HCT116 (cell line): Measurements from ENCODE around the gene DLD. TPM values are rescaled to one million over a fixed set of nuclear protein-coding genes. Genes with fewer than 3 reads are reported as not detected.

Source experiments
- ATAC-seq: fragments of 200-7000 bp; cut with Tn5 transposase; 2 replicates; pipeline ENCODE4 v1.9.1; 2020; ENCODE audit warnings: mild to moderate bottlenecking, moderate library complexity
- BruUV-seq: library from RNA; stranded (reverse); fragments of 400-500 nt; replicated peaks from 2 replicates; lab custom pipeline; 2021; lab: Mats Ljungman, UMichigan
- CTCF ChIA-PET: fragments of 300-600 bp; sonication (Branson Sonifier 250); formaldehyde crosslinking; loops from one replicate; lab custom pipeline; 2021; ENCODE audit warnings: antibody characterized with exemption; lab: Charles Lee
- POLR2A ChIA-PET: fragments of 300-600, 350-600 bp; sonication (Branson Sonifier 250); formaldehyde crosslinking; loops from one replicate; lab custom pipeline; 2021; ENCODE audit warnings: antibody characterized with exemption; lab: Charles Lee
- RAD21 ChIA-PET, 2 experiments: fragments of 300-600 bp; sonication (Branson Sonifier 250); formaldehyde crosslinking; loops; one replicate each; lab custom pipeline; 2023; ENCODE audit warnings: low total read pairs in 2 of 2; ENCODE audit not compliant: uncharacterized antibody in 2 of 2, unreplicated experiment in 2 of 2, low non-redundant PET in 1 of 2; lab: Charles Lee
- DNase-seq: peaks from one replicate; pipeline ENCODE4 v3.0.0-alpha.2; 2010; ENCODE audit warnings: low read depth, low spot score
- H2AFZ ChIP-seq: fragments of 200-600 bp; shearing (Covaris generic), sonication (generic); 2 replicates; pipeline ENCODE4 v1.6.1; 2017; ENCODE audit warnings: low read depth, mixed run types, mixed read lengths, antibody characterized with exemption, low read length; ENCODE audit not compliant: poor library complexity, severe bottlenecking
- H3K27ac ChIP-seq: 2 replicates; pipeline ENCODE4 v1.5.1; 2012; ENCODE audit warnings: low read depth, low read length
- H3K27me3 ChIP-seq: fragments of 200-600 bp; sonication (generic); 2 replicates; pipeline ENCODE4 v1.6.1; 2016; ENCODE audit warnings: mixed run types, low read length, mixed read lengths; ENCODE audit not compliant: insufficient read depth
- H3K36me3 ChIP-seq, 2 experiments: fragments of 200-500 bp in 1 of 2; fragments of 200-600 bp in 1 of 2; sonication (Bioruptor generic) in 1 of 2; sonication (generic) in 1 of 2; 2 replicates each; pipeline versions ENCODE4 v1.5.1 to v1.6.1; 2014 to 2016; ENCODE audit warnings: low read length in 2 of 2, inconsistent platforms in 1 of 2, mixed read lengths in 1 of 2, mixed run types in 1 of 2; ENCODE audit not compliant: insufficient read depth in 2 of 2, control insufficient read depth in 1 of 2
- H3K4me1 ChIP-seq, 2 experiments: fragments of 200-600 bp in 1 of 2; sonication (generic) in 1 of 2; 2 replicates each; pipeline versions ENCODE4 v1.5.1 to v1.6.1; 2012 to 2017; ENCODE audit warnings: low read length in 2 of 2, inconsistent platforms in 1 of 2, mild to moderate bottlenecking in 1 of 2, mixed read lengths in 1 of 2, mixed run types in 1 of 2, moderate library complexity in 1 of 2; ENCODE audit not compliant: insufficient read depth in 2 of 2, control insufficient read depth in 1 of 2
- H3K4me2 ChIP-seq: fragments of 200-600 bp; sonication (generic); 2 replicates; pipeline ENCODE4 v1.6.1; 2017; ENCODE audit warnings: mixed run types, low read length, mixed read lengths
- H3K4me3 ChIP-seq, 2 experiments: fragments of 200-600 bp in 1 of 2; sonication (generic) in 1 of 2; replicated peaks in 1 of 2; 2 replicates each; pipeline ENCODE4 v1.5.1; 2011 to 2016; ENCODE audit warnings: low read length in 2 of 2, control low read depth in 1 of 2, low read depth in 1 of 2, mild to moderate bottlenecking in 1 of 2, mixed read lengths in 1 of 2, mixed run types in 1 of 2
- H3K79me2 ChIP-seq: fragments of 200-600 bp; sonication (generic); 2 replicates; pipeline ENCODE4 v1.6.1; 2017; ENCODE audit warnings: mild to moderate bottlenecking, mixed run types, low read length, moderate library complexity, mixed read lengths; ENCODE audit not compliant: insufficient read depth
- H3K9ac ChIP-seq: fragments of 200-600 bp; sonication (generic); 2 replicates; pipeline ENCODE4 v1.6.1; 2016; ENCODE audit warnings: low read length, mixed read lengths
- H3K9me2 ChIP-seq: fragments of 200-600 bp; sonication (generic), shearing (Covaris generic); 2 replicates; pipeline ENCODE4 v1.6.1; 2017; ENCODE audit warnings: mixed run types, mild to moderate bottlenecking, moderate library complexity; ENCODE audit not compliant: insufficient read depth
- H3K9me3 ChIP-seq, 2 experiments: fragments of 200-500 bp in 1 of 2; fragments of 200-600 bp in 1 of 2; sonication (Bioruptor generic) in 1 of 2; sonication (generic) in 1 of 2; 2 replicates each; pipeline ENCODE4 v1.6.1; 2014 to 2017; ENCODE audit warnings: low read length in 2 of 2, mixed read lengths in 2 of 2, inconsistent platforms in 1 of 2, low read depth in 1 of 2, mild to moderate bottlenecking in 1 of 2, mixed run types in 1 of 2, moderate library complexity in 1 of 2; ENCODE audit not compliant: control insufficient read depth in 1 of 2, insufficient read depth in 1 of 2
- H4K20me1 ChIP-seq: fragments of 200-600 bp; sonication (generic), shearing (Covaris generic); 2 replicates; pipeline ENCODE4 v1.6.1; 2017; ENCODE audit warnings: mixed run types, mild to moderate bottlenecking, moderate library complexity; ENCODE audit not compliant: insufficient read depth
- CBX3 ChIP-seq: IDR thresholded peaks from 2 replicates; pipeline ENCODE4 v1.6.1; 2012; ENCODE audit warnings: low read depth
- CEBPB ChIP-seq: IDR thresholded peaks from 2 replicates; pipeline ENCODE4 v1.6.1; 2012; ENCODE audit warnings: low read depth
- EGR1 ChIP-seq: IDR thresholded peaks from 2 replicates; pipeline ENCODE4 v1.6.1; 2012; ENCODE audit warnings: low read depth
- ELF1 ChIP-seq: IDR thresholded peaks from 2 replicates; pipeline ENCODE4 v1.6.1; 2012; ENCODE audit warnings: low read depth, borderline replicate concordance
- EZH2 ChIP-seq: fragments of 200-600 bp; sonication (generic); IDR thresholded peaks from 2 replicates; pipeline ENCODE4 v1.6.1; 2017; ENCODE audit warnings: antibody characterized with exemption, mixed run types
- EZH2phosphoT487 ChIP-seq: fragments of 200-600 bp; IDR thresholded peaks from 2 replicates; pipeline ENCODE4 v1.6.1; 2018; ENCODE audit warnings: antibody characterized with exemption, borderline replicate concordance
- FOSL1 ChIP-seq: IDR thresholded peaks from 2 replicates; pipeline ENCODE4 v1.6.1; 2012; ENCODE audit warnings: low read depth
- RAD21 ChIP-seq: IDR thresholded peaks from 2 replicates; pipeline ENCODE4 v1.6.1; 2012; ENCODE audit warnings: low read depth, mild to moderate bottlenecking
- REST ChIP-seq: IDR thresholded peaks from 2 replicates; pipeline ENCODE4 v1.6.1; 2012; ENCODE audit warnings: low read depth
- SP1 ChIP-seq: IDR thresholded peaks from 2 replicates; pipeline ENCODE4 v1.6.1; 2012; ENCODE audit warnings: low read depth
- TCF7L2 ChIP-seq: IDR thresholded peaks from 2 replicates; pipeline ENCODE4 v1.7.0; 2011; ENCODE audit warnings: borderline replicate concordance, inconsistent platforms; ENCODE audit not compliant: insufficient read depth, insufficient read length; ENCODE audit errors: extremely low read depth
- ZFX ChIP-seq: fragments of 450-650 bp; IDR thresholded peaks from 2 replicates; pipeline ENCODE4 v1.6.1; 2017
- intact Hi-C: fragments of 100-400 bp; cut with micrococcal nuclease; formaldehyde crosslinking; loops from 2 replicates; pipeline ENCODE4 v1.10.0; 2022
- total RNA-seq: library from RNA; stranded (reverse); gene quantifications from one replicate; pipeline ENCODE4 v1.2.1, GENCODE V29; 2021; ENCODE audit not compliant: unreplicated experiment

Gene DLD
- total RNA-seq, 1 experiment from 2014 or later: 104 TPM

- CTCF ChIA-PET: no interaction called here
- Histone ChIP-seq H3K9me3 (no peaks in the 10 kb centered on the region), H3K4me3 (no peak overlapping the region), H3K9ac (no peak overlapping the region), H3K27me3 (no peaks in the 10 kb centered on the region), H4K20me1 (no peaks in the 10 kb centered on the region), H3K27ac (no peak overlapping the region), H3K9me2 (no peaks in the 10 kb centered on the region), H3K79me2 (no peaks in the 10 kb centered on the region), H3K36me3 (no peaks in the 10 kb centered on the region; a peak in 1 of 4 replicates), H3K4me1 (peaks cover 22 to 24% of the 10 kb centered on the region in 2 experiments), H2AFZ (no peak overlapping the region), H3K4me2 (no peak overlapping the region)
- ATAC-seq (no peak), DNase-seq (no peak)
- no TSS peak for BruUV-seq
- RAD21 ChIA-PET: no interaction called here
- POLR2A ChIA-PET: no interaction called here
- intact Hi-C loops: no loop called here
- TF ChIP-seq REST: no peak
- no peak for TF ChIP-seq EZH2phosphoT487
- TF ChIP-seq SP1: no peak
- no peak for TF ChIP-seq FOSL1
- TF ChIP-seq TCF7L2: no peak
- TF ChIP-seq EGR1: no peak
- no peak for TF ChIP-seq CBX3
- no peak for TF ChIP-seq EZH2
- no peak for TF ChIP-seq RAD21
- TF ChIP-seq CEBPB: no peak
- no peak for TF ChIP-seq ZFX
- no peak for TF ChIP-seq ELF1
Measured at GRCh38 chr7:107945332-107945731, 54.3 kb downstream of the DLD start.
